OCI-LY7 (cell line): Measurements from ENCODE around the gene COL20A1.
"Not testable (repeated sequence)": the region's sequence is repeated elsewhere in the genome, so short reads cannot be mapped to it uniquely, and the experiment has no call there.

ENCODE experiments used
- CTCF ChIP-seq: fragments of 200-600 bp; sonication (generic); conservative IDR thresholded peaks from 2 replicates; pipeline ENCODE4 v1.5.1; 2014; ENCODE audit warnings: mild to moderate bottlenecking, antibody characterized with exemption, low read length, moderate library complexity, mixed read lengths
- EZH2phosphoT487 ChIP-seq: fragments of 200-600 bp; sonication (generic); IDR thresholded peaks from 2 replicates; pipeline ENCODE4 v1.6.1; 2018; ENCODE audit warnings: low read depth, borderline replicate concordance, mild to moderate bottlenecking, mixed run types, antibody characterized with exemption, low read length, moderate library complexity, mixed read lengths

- not testable (repeated sequence) for TF ChIP-seq CTCF, EZH2phosphoT487
Measured at GRCh38 chr20:63339154-63340094, 46.4 kb downstream of the COL20A1 start.
